Lower leg skin (tissue), 3 donors: ENCODE results near the gene ARPC4.

Source experiments
- CTCF ChIP-seq, 3 donors: fragments of 450-650 bp; IDR thresholded peaks; one replicate each; pipeline ENCODE4 v1.5.1; 2016; ENCODE audit warnings: antibody characterized with exemption in 3 of 3, mild to moderate bottlenecking in 3 of 3, moderate library complexity in 2 of 3
- POLR2A ChIP-seq, 2 donors: fragments of 450-650 bp; IDR thresholded peaks; one replicate each; pipeline ENCODE4 v1.6.1; 2016 to 2017; ENCODE audit warnings: antibody characterized with exemption in 2 of 2, mild to moderate bottlenecking in 1 of 2, moderate library complexity in 1 of 2

- TF ChIP-seq CTCF (IDR thresholded peaks at IDR 0.05) (no peak), POLR2A (IDR thresholded peaks at IDR 0.05) (no peak)
Observed at GRCh38 chr3:9749645-9750555, 43.0 kb upstream of the ARPC4 start, which contains the start of gene OGG1.
